NCI-H2196 treated with DMSO at 0.1 percent for 48 hours (cell line): Measurements from ENCODE around the gene IVL.

Experiments
- DNase-seq: peaks from one replicate; lab custom pipeline; 2025; ENCODE audit not compliant: unreplicated experiment; lab: John Stamatoyannopoulos, UW

IVL gene

GRCh38 chr1:152907686-152908601 lies at the start of gene IVL:
Gene IVL, plus strand, starts transcription at chr1:152908546. Its CDS starts 1,252 bp downstream, at chr1:152909798.
- no peak for DNase-seq

- no peak for DNase-seq
Observed at GRCh38 chr1:152859696-152860095, 48.6 kb upstream of the IVL start, which contains the start of gene LCE7A. Gene LCE7A, plus strand, starts transcription at chr1:152859996. Its CDS starts 702 bp downstream, at chr1:152860698.

DNA sequence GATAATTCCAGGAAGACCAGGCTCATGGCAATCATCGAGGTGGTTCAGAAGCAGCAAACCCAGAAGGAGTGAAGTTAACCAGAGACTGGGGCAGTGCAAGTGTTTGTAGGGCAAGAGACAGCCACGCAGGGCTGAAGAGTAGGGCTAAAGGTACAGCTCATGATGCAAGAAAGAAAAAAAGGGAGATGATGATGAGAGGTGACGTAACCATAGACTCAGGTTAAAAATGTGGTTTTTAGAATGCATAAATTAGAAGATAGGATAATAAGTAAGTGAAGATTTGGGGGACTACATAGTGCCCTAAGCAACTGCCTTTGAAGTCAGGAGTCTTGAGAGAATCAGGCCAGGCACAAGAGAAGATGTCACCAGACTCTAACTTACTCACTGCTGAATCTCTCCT lies 48.2 kb upstream of the IVL start:
- DNase-seq: no peak

GRCh38 chr1:152861374-152861773 lies 47.0 kb upstream of the IVL start:
- DNase-seq: no peak

DNA sequence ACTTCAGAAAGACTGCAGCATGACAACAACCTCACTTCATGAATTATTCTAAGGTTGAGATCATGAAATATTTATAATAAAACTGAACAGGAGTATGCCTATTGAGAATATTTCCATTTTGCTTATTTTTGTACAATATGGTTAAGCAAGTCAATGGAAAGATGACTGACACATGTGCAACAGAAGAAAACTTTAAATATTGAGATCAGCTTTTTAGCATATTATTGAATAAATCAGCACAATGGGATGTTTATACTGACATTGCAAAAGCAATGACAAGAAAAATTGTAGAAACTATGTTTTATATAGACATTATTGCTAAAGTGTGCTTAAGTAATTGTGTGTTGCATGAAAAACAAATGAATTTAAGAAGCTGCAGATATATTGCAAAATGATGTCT lies 43.9 kb upstream of the IVL start:
- DNase-seq: no peak

- no peak for DNase-seq
Observed at GRCh38 chr1:152866321-152866720, 42.0 kb upstream of the IVL start.

- no peak for DNase-seq
Observed at GRCh38 chr1:152869808-152870419, 38.4 kb upstream of the IVL start.

GRCh38 chr1:152870831-152871730 lies 37.3 kb upstream of the IVL start:
- DNase-seq: no peak

- no peak for DNase-seq
Observed at GRCh38 chr1:152871731-152872126, 36.6 kb upstream of the IVL start.

DNA sequence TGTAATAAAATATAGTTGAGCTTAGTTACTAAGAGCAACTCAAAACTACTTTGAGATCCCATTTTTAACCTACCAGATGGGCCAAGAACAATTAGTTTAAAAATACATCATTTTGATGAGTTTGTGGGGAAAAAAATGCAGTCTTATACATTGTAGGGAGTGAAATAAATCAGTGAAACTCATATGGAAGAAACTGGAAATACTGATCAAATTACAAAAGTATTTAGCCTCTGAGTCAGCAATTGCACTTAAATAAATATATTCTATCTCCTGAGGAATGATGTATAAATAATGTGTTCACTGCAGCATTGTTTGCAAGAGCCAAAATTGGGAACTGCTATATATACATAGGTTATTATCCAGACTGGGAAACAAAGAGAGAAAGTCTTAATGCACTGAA lies 34.9 kb upstream of the IVL start:
- DNase-seq: no peak

- DNase-seq: no peak
Observed at GRCh38 chr1:152876827-152877226, 31.5 kb upstream of the IVL start.

DNA sequence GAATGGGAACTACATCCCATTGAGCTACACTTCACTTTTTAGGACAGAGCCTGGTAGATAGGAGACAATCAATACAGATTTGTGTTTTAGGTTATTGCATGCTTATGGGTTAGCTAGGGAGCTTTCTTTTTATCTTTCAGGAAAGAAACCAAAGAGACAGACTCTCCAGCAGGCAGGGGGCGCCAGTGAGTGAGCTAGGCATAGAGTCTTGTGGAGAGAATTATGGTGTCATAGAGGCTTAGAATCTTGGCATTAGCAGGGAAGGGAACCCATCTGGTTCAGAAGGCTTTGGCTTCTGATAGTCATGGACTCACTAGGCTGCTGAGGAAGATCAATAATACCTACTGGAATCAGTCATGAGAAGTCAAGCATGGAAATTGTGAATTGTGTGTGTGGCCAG lies 30.3 kb upstream of the IVL start, which contains the start of gene SMCP:
Gene SMCP (plus strand): TSS at position 281 of the 400 bp plus-strand sequence. CDS start 6,101 bp downstream, outside the sequence.
- no peak for DNase-seq

GRCh38 chr1:152879559-152880198 lies 28.7 kb upstream of the IVL start:
- DNase-seq: no peak

DNA sequence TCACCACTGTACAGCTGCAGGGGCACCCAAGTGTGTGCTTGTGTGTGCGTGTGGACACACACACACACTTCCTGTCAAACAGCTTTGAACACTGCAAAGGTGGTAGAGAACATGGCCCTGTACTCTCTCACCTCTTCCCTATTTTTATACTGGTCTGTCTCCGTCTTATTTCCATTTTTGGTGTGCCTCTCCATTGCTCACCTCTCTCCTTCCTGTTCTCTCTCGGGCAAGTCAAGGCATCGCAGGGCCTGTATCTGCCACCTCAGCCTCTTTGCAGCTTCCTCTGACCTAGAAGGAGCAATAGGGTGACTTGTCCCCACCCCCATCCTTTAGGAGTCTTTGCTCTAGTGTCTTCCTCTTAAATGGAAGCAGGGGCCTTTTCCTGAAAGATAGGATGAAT lies 28.0 kb upstream of the IVL start:
- DNase-seq: no peak

DNA sequence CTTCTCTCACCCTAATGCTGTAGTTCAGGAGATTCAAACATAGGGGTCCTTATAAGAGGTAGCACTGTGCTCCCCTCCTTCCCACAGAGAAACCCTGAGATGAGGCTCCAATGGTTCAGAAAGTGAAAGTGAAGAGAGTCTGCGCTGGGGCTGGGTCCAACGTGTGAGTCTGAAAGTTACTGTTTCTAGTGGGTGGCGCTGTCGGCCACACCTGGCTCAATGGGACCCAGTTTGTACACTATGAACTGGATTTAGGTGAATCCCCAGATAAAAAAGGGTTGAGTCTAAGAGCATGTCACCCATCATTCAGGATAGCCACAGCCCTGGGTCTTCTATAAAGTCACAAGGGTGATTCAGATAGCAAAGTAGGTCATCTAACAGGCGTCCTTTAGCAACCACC lies 27.4 kb upstream of the IVL start:
- no peak for DNase-seq

DNA sequence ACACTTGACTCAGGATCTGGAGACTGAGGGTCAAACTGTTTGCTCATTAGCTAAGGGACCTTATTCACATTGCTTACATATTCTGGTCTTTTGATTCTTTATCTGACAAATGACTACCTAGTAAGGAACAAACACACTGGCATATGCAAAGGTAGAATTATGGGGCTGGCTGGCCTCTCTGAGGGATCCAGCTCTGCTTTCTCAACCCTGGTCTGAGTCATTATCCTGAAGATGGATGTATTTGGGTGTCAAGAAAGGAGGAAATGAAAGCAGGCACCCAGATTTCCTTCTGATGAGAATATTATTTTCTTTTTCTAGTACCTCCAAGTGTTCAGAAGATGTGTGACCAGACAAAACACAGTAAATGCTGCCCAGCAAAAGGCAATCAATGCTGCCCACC lies 24.3 kb upstream of the IVL start:
- DNase-seq: no peak

- DNase-seq: no peak
Observed at GRCh38 chr1:152884506-152884905, 23.8 kb upstream of the IVL start.

- no peak for DNase-seq
Observed at GRCh38 chr1:152884966-152885624, 23.3 kb upstream of the IVL start.

DNA sequence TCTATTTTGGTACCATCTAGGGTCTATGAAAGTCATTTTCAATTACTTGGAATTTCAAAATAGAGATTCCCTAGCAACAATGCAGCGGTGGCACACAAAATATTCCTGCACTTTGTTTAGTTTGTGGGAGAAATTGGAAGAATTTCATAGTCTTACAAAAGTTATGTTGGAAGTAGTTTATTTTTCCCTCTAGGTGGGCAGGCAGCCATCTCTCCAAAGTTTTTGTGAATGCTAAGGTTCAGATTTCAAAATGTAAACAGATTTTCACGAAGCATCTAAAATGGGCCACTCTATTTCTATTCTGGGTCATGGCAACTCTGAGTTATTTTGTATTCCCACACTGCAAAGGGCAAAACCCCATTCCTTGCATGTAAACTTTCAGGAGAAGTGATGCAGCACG lies 22.3 kb upstream of the IVL start:
- no peak for DNase-seq

DNA sequence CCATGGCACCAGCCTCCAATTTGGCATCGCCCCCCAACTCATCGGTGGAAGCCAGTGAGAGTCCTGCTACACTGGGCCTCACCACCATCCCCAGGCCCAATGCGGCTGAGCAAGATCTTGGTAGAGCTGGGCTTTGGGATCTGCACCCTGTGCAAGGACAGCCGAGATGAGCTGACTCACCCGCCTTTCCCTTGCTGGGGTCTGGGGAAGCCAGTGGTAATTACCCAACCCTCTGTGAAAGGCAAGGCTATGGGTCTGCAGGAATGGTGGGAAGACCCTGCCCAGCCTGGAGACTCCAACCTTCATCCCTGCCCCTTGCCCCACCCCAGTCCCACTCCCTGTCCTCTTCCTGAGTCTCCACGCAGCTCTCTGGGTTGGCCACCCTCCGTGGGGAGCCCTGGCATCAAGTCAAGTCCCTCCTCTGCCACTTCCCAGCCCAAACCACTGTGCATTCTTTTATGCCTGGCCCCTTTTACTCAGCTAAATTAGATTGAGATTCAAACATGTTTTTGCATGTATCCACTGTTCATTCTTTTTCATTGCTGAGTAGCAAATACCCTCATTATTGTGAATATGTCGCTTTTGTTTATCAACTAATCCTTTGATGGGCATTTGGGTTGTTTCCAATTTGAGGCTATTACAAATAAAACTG lies 21.5 kb upstream of the IVL start:
- DNase-seq: no peak
